ENCODE results near the gene SLC6A5. TPM values are rescaled to one million over a fixed set of nuclear protein-coding genes. Genes with fewer than 3 reads are reported as not detected.

Gene SLC6A5
- total and polyA plus RNA-seq, 2 donors from 2014 or later: not detected

- FAIRE-seq (no peak), DNase-seq (no peak)
- no peaks in the 10 kb centered on the region for H3K4me1 ChIP-seq (ENCODE audit: control insufficient read depth in 2 of 3, insufficient read depth in 2 of 3, low read depth in 1 of 3, low read length in 3 of 3)
- no peak overlapping the region for H3K27ac ChIP-seq (ENCODE audit: low read depth in 2 of 2, low read length in 2 of 2)
- intact Hi-C loops (cut with DNase I): no loop called here
- no peak overlapping the region for H3K4me3 ChIP-seq (ENCODE audit: low read length in 3 of 3)
- no peaks in the 10 kb centered on the region for H3K36me3 ChIP-seq (ENCODE audit: control insufficient read depth in 2 of 3, insufficient read depth in 3 of 3, low read length in 3 of 3)
- TF ChIP-seq CTCF (IDR thresholded peaks at IDR 0.05; ENCODE audit: borderline replicate concordance, extremely low read depth, insufficient read depth): no peak
- H3K9ac ChIP-seq (ENCODE audit: low read length in 3 of 3): no peak overlapping the region
- H3K27me3 ChIP-seq (ENCODE audit: control insufficient read depth, insufficient read depth, low read length): no peaks in the 10 kb centered on the region
- no peaks in the 10 kb centered on the region for H3K9me3 ChIP-seq (ENCODE audit: control insufficient read depth in 2 of 3, insufficient read depth in 1 of 3, low read length in 3 of 3)
Measured at GRCh38 chr11:20616920-20617319, 17.5 kb downstream of the SLC6A5 start.

GRCh38 chr11:20617346-20618005, 18.1 kb downstream of the SLC6A5 start:
- intact Hi-C loops (cut with DNase I): no loop called here
- DNase-seq (peak in 4 of 5 donors; percentile 53 to 77 (median 66)), FAIRE-seq (no peak)
- no peak overlapping the region for H3K4me3 ChIP-seq (ENCODE audit: low read length in 3 of 3)
- H3K27me3 ChIP-seq (ENCODE audit: control insufficient read depth, insufficient read depth, low read length): no peaks in the 10 kb centered on the region
- no peaks in the 10 kb centered on the region for H3K36me3 ChIP-seq (ENCODE audit: control insufficient read depth in 2 of 3, insufficient read depth in 3 of 3, low read length in 3 of 3)
- no peak overlapping the region for H3K27ac ChIP-seq (ENCODE audit: low read depth in 2 of 2, low read length in 2 of 2)
- no peak for TF ChIP-seq CTCF (IDR thresholded peaks at IDR 0.05; ENCODE audit: borderline replicate concordance, extremely low read depth, insufficient read depth)
- no peak overlapping the region for H3K9ac ChIP-seq (ENCODE audit: low read length in 3 of 3)
- no peaks in the 10 kb centered on the region for H3K4me1 ChIP-seq (ENCODE audit: control insufficient read depth in 2 of 3, insufficient read depth in 2 of 3, low read depth in 1 of 3, low read length in 3 of 3)
- no peaks in the 10 kb centered on the region for H3K9me3 ChIP-seq (ENCODE audit: control insufficient read depth in 2 of 3, insufficient read depth in 1 of 3, low read length in 3 of 3)

- TF ChIP-seq CTCF (IDR thresholded peaks at IDR 0.05; ENCODE audit: borderline replicate concordance, extremely low read depth, insufficient read depth): no peak
- Histone ChIP-seq H3K9ac (ENCODE audit: low read length in 3 of 3) (no peak overlapping the region), H3K36me3 (ENCODE audit: control insufficient read depth in 2 of 3, insufficient read depth in 3 of 3, low read length in 3 of 3) (no peaks in the 10 kb centered on the region), H3K27ac (ENCODE audit: low read depth in 2 of 2, low read length in 2 of 2) (no peak overlapping the region), H3K4me3 (ENCODE audit: low read length in 3 of 3) (no peak overlapping the region), H3K9me3 (ENCODE audit: control insufficient read depth in 2 of 3, insufficient read depth in 1 of 3, low read length in 3 of 3) (no peaks in the 10 kb centered on the region), H3K4me1 (ENCODE audit: control insufficient read depth in 2 of 3, insufficient read depth in 2 of 3, low read depth in 1 of 3, low read length in 3 of 3) (no peaks in the 10 kb centered on the region), H3K27me3 (ENCODE audit: control insufficient read depth, insufficient read depth, low read length) (no peaks in the 10 kb centered on the region)
- DNase-seq (no peak), FAIRE-seq (no peak)
- intact Hi-C loops (cut with DNase I): no loop called here
Measured at GRCh38 chr11:20618083-20618482, 18.7 kb downstream of the SLC6A5 start.

GRCh38 chr11:20620988-20621387, 21.6 kb downstream of the SLC6A5 start:
- Histone ChIP-seq H3K9ac (ENCODE audit: low read length in 3 of 3) (no peak overlapping the region), H3K27ac (ENCODE audit: low read depth in 2 of 2, low read length in 2 of 2) (no peak overlapping the region), H3K4me1 (ENCODE audit: control insufficient read depth in 2 of 3, insufficient read depth in 2 of 3, low read depth in 1 of 3, low read length in 3 of 3) (no peaks in the 10 kb centered on the region), H3K9me3 (ENCODE audit: control insufficient read depth in 2 of 3, insufficient read depth in 1 of 3, low read length in 3 of 3) (no peaks in the 10 kb centered on the region), H3K36me3 (ENCODE audit: control insufficient read depth in 2 of 3, insufficient read depth in 3 of 3, low read length in 3 of 3) (no peaks in the 10 kb centered on the region), H3K27me3 (ENCODE audit: control insufficient read depth, insufficient read depth, low read length) (no peaks in the 10 kb centered on the region), H3K4me3 (ENCODE audit: low read length in 3 of 3) (no peak overlapping the region)
- intact Hi-C loops (cut with DNase I): no loop called here
- DNase-seq: no peak
- no peak for TF ChIP-seq CTCF (IDR thresholded peaks at IDR 0.05; ENCODE audit: borderline replicate concordance, extremely low read depth, insufficient read depth)
- no peak for FAIRE-seq

All from kidney (tissue), 14 donors.